SHP77 treated with DMSO at 0.1 percent for 48 hours (cell line): Measurements from ENCODE around the gene PEA15.
A peak's percentile ranks its signal among the peaks of the same experiment; 100 is the strongest.

Source experiments
- DNase-seq: peaks from one replicate; lab custom pipeline; 2025; lab: John Stamatoyannopoulos, UW

Gene PEA15

GRCh38 chr1:160239582-160240299, 34.6 kb downstream of the PEA15 start:
- DNase-seq = no peak

GRCh38 chr1:160243767-160244166, 38.6 kb downstream of the PEA15 start:
- no peak for DNase-seq

GRCh38 chr1:160244209-160244608, 39.0 kb downstream of the PEA15 start:
- no peak for DNase-seq

DNA sequence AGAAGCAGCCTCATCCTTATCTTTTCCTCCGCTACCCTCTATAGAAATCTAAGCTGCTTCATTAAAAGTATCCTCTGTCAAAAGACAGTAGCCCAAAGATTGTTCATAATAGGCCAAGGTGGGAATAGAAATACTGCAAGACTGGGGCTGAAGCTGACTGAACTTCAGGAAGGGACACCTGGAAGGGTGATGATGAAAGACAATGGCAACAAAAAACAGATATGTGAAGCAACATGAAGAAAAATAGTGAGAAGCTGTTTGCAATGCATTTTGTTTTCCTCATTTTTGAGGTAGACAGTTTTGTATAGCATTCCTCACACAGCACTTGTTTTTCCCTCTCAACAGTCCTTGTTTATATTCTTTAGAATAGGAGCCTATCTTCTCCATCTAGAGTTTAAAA, 40.2 kb downstream of the PEA15 start:
- no peak for DNase-seq

DNA sequence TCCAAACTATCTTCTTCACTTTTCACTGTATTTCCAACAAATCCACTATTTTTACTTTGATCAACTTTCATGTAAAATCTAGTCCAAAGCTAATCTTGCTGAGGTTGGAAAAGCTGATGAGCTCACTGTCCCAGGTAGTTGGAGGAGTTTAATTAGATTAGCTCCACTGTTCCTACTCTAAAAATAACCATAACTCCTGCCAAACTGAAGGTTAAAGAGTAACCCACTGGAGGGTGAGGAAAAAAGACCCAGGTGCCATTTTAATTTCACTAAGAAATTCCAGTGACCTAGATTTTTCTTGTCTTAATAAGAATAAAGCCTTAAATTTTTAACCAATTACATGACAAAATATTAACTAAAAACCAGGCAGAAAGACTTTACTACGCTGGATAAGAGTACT, 41.9 kb downstream of the PEA15 start:
- no peak for DNase-seq

DNA sequence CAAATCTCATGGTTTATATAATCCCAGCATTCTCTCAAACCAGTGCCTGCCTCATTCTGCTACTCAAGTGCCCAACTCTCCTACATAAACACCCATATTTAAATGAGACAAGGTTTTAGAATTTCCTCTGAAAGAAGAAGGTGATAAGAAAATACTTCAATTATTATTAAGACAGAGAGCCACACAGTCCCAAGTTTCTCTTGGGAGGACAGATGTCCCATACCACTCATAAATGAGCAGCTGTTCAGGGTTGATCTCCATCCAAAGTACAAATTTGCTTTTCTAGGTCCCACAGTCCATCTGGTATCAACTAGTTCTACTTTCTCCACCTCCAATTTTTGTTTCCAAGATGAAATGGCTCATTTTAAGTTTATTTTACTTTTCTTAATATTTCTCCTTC, 45.8 kb downstream of the PEA15 start:
- DNase-seq = no peak

GRCh38 chr1:160251687-160252526, 46.7 kb downstream of the PEA15 start:
- peak; percentile 14 for DNase-seq

DNA sequence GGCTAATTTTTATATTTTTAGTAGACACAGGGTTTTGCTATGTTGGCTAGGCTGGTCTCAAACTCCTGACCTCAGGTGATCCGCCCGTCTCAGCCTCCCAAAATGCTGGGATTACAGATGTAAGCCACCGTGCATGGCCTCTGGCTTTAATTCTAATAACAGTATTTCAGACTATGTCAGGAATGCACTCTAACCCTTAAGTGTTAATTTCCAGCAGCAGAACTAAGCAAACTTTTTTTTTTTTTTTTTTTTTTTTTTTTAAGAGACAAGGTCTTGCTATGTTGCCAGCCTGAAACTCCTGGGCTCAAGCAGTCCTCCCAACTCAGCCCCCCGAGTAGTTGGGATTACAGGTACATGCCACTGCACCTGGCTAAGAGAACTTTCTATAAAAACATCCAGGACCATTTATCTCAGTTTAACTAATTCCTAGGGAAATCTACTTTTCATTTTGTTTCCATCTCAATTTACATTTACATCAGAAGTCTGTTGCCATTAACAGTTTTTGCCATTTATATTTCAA, 50.7 kb downstream of the PEA15 start:
- DNase-seq = no peak

DNA sequence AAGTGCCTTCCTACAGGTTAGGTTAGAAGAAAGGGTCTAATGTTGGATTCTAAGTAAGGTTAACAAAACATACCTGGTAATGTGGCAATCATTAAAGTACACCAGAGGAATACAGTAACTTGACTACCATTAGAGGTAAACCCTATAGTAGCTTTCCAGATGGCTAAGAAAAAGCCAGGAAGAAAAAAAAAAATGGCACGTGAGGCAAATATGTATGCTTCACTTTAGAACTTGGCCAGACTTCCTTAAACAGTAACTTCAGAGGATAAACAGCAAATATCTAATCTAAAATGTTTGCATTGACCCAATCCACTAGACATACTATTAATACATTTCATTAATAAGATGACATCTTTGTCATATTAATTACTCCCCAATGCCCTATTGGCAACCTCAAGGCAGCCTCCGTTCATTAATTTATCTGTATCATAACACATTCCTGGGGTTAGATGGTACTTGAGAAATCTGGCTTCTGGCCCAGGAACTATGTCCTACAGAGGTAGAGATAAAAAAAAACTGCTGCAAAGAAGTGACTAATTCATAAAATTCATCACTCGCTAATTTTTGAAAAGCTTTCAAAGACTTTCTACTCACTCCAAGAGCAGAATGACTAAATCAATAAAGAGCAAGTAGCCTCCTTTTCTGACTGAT, 51.3 kb downstream of the PEA15 start:
- DNase-seq = no peak

DNA sequence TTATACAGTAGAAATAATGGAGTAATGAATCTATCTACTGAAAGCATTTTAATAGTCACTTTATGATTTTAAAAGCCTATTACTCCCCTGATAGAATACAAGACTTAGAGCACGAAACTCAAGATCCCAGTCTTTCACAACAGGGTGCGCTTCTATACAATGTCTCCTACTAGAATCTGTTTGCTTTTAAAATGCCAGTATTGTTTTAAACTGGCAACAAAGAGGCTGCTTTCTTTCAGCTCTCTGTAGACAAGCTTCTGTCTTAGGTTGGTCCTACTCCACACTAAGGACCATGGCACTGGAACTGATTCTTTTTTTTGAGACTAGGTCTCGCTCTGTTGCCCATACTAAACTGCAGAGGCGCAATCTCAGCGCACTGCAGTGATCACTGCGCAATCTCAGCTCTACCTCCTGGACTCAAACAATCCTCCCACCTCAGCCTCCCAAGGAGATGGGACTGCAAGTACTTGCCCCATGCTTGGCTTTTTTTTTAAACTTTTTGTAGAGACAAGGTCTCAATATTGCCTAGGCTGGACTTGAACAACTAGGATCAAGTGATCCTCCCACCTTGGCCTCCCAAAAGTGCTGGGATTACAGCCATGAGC, 52.3 kb downstream of the PEA15 start:
- DNase-seq = no peak

- DNase-seq = no peak
Measured at GRCh38 chr1:160258177-160258798, 53.1 kb downstream of the PEA15 start.

- DNase-seq = no peak
Measured at GRCh38 chr1:160260406-160261382, 55.5 kb downstream of the PEA15 start.

DNA sequence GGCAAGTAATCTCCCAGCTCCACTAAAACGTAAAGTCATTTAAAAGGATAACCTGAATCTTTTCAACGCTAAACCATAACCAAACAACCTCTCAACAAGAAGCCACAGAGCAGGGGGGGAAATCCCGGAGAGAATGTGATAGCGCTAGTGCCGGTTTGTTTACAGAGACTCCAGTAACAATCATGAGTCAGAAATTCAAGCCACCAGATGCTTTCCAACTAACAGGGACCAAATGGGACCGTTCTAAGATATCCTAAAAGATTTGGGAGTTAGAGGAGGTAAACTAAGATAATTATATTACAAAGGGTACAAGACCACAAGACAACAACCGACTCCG, 56.3 kb downstream of the PEA15 start:
- DNase-seq = no peak

DNA sequence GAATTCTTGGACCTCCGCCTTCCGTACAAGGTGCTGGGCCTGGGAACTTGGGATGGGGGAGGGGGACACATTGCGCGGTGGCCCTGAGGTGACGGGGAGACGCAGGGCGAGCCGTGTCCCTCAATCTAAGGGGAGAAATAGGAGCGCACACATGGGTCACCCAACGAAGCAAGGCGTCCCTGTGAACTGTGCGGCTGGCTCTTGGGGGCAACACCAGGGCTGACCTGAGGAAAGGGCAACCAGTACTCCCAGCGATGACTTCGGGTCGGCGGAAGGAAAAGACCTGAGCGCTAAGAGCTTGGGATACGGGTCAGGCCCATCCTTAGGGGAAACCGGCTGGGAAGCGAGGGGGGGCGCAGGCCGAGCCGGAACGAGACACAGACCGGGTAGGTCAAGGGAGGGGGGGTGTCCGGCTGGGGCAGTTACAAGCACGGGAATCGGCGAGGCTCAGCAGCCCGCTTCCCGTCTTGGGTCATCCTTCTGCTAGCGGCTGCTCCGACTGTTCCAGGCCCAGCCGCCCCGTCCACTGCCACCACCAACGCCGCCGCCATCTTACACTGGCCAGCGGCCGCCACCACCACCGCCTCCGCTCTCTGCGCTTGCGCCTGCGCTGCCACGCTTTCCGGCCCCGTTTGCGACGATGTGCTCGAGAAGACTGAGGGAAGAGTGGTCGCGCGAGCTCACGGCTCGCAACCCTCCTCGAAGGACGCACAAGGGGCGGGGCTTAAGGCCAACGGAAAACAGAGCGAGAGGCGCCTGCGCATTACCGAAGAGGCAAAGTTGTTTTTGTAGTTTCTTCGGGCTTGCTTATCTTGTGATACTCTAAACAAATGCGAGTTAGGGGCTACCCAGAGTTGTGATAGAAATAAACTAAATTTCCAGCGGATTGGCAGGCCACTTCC, 57.0 kb downstream of the PEA15 start, which contains the start of gene DCAF8:
TSS of gene DCAF8 (minus strand) at position 657 of the 902 bp plus-strand sequence. CDS start 18,541 bp downstream, outside the sequence.
- peak; percentile 91 for DNase-seq

DNA sequence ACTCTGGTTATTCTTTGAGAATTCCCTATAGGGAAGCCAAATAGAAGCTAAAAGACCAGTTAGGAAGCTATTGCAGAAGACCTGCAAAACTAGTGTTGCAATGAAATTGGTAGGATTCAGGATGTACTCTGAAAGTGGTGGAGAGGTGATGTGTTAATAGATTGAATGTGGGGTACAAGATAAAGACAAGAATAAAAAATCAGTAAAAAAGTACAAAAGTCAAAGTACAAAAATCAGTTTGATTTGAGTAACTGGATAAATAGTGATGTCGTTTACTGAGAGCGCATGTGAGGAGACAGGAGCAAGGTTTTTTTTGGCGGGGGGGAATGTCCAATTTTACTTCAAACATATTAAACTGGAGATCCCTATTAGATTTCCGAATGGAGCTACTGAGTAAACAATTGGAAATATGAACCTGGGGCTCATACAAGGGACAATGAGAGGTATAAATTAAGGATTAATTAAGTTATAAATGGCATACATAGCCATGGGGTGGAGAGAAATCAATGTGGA, 59.7 kb downstream of the PEA15 start:
- DNase-seq = no peak
